ES-I3 (cell line): ENCODE measurements around the gene ZNF789.
"Not testable (repeated sequence)": the region's sequence is repeated elsewhere in the genome, so short reads cannot be mapped to it uniquely, and the experiment has no call there.

Experiments used
- H3K36me3 ChIP-seq: 2 replicates; pipeline ENCODE4 v1.6.1; 2013; ENCODE audit warnings: mild to moderate bottlenecking, low read length, control low read depth, moderate library complexity; ENCODE audit not compliant: insufficient read depth
- H3K4me1 ChIP-seq: 2 replicates; pipeline ENCODE4 v1.6.1; 2013; ENCODE audit warnings: mild to moderate bottlenecking, control low read depth, low read length; ENCODE audit not compliant: insufficient read depth
- H3K9ac ChIP-seq: 2 replicates; pipeline ENCODE4 v1.6.1; 2013; ENCODE audit warnings: low read depth, mild to moderate bottlenecking, low read length, moderate library complexity
- H3K9me3 ChIP-seq: 2 replicates; pipeline ENCODE4 v1.6.1; 2013; ENCODE audit warnings: mild to moderate bottlenecking, low read length, moderate library complexity; ENCODE audit not compliant: control insufficient read depth, insufficient read depth

ZNF789 gene

DNA sequence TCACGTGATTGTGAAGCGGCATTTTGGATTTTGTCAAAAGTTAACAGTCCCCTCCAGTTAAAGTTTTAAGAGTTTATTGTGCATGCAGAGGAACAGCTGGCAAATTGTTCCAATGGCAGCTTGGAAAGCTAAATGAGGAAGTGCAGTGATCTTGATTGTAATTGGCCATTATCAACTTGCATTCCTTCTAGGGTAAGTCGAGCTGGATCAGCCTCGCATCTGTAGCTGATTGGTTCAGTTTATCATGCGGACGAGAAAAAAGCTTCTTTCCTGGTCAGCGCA lies 566 bp downstream of the ZNF789 start:
- Histone ChIP-seq H3K9me3 (no peaks in the 10 kb centered on the region), H3K36me3 (0 out of 2 replicates have a peak, but pooled peaks cover 2% of the 10 kb centered on the region), H3K9ac (peak overlapping the region; percentile 87), H3K4me1 (no peaks in the 10 kb centered on the region)

- H3K9ac ChIP-seq, result no peak overlapping the region
- peaks cover 11% of the 10 kb centered on the region; the same call in 1 of the 2 replicates for H3K36me3 ChIP-seq
- H3K4me1 ChIP-seq, result no peaks in the 10 kb centered on the region
- H3K9me3 ChIP-seq, result no peaks in the 10 kb centered on the region
These were observed 3.4 kb downstream of the ZNF789 start for GRCh38 chr7:99476107-99476506.

DNA sequence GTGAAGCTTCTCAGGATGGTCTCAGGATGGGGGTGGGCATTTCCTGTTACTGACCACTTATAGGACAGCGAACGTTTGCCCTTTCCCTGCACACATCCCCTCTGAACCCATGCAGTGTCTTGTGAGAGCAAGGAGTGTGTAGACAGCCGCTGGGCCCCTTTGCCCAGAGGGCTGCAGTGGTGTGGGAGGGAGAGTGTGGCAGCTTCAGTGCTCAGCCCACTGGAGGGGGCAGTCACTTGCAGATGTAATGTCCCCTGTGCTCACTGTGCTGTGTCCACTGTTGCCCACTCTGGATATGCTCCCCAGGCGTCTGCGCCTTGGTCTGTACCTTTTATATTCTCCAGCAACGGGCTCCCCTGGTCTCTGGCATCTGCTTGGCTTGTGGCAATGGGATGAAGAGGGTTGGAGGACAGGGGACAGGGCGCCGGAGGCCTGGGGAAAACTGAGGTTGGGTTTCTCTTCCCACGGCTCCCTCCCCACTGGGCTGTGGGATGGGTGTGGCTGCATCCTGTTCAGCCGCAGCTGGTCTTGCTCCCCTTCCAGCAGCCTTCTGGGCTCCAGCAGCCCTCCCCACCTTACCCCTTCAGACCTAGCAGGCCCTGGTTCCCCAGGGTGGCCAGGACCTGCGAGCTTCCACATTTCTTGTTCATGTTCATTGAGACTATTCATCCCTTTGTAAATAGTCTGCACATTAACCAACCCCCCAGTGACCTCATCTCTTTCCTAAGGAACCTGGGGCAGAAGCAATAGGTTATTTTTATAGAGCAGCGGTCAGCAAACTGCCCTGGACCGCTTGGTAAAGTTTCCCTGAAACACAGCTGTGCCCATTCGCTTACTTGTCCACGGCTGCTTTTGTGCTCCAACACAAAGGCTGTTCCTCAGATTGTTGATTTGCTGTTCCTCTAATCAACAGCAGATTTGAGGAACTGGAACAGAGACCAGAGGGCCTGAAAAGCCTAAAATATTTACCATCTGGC lies 6.1 kb downstream of the ZNF789 start:
- Histone ChIP-seq H3K9me3 (no peaks in the 10 kb centered on the region), H3K9ac (no peak overlapping the region), H3K36me3 (peaks cover 11% of the 10 kb centered on the region; the same call in 1 of the 2 replicates), H3K4me1 (no peaks in the 10 kb centered on the region)

GRCh38 chr7:99485094-99485493 lies 12.4 kb downstream of the ZNF789 start:
- Histone ChIP-seq H3K9ac (no peak overlapping the region), H3K36me3 (peaks cover 5% of the 10 kb centered on the region; the same call in 1 of the 2 replicates), H3K4me1 (no peaks in the 10 kb centered on the region), H3K9me3 (no peaks in the 10 kb centered on the region)

- H3K9me3 ChIP-seq, result no peaks in the 10 kb centered on the region; the same call in 1 of the 2 replicates
- H3K4me1 ChIP-seq, result no peaks in the 10 kb centered on the region
- no peak overlapping the region for H3K9ac ChIP-seq
- peaks cover 18% of the 10 kb centered on the region; the same call in 1 of the 2 replicates for H3K36me3 ChIP-seq
These were observed 16.5 kb downstream of the ZNF789 start for GRCh38 chr7:99489235-99489634.

DNA sequence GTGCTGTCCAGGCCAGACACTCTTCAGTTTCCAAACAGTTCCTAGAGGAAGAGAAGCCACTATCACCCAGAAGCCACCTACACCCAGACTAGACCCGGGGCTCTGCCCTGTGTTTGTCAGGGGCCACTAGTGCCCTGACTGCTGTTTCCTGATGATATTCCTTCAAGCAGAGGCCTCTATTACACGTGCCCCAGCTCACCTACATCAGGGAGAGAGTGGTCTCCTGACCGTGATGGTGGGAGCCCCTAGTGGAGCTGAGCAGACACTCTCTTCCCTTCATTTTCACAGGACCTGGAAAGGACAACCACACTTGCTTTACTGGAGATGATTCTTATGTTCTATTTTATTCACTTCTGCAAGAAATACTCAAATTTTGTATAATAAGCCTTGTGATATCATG lies 18.2 kb downstream of the ZNF789 start:
- Histone ChIP-seq H3K4me1 (no peaks in the 10 kb centered on the region), H3K9me3 (no peaks in the 10 kb centered on the region; the same call in 1 of the 2 replicates), H3K9ac (no peak overlapping the region), H3K36me3 (peaks cover 21% of the 10 kb centered on the region; the same call in 1 of the 2 replicates)

- Histone ChIP-seq H3K9ac (no peak overlapping the region), H3K4me1 (no peaks in the 10 kb centered on the region), H3K9me3 (no peaks in the 10 kb centered on the region; the same call in 1 of the 2 replicates), H3K36me3 (peaks cover 23% of the 10 kb centered on the region; the same call in 1 of the 2 replicates)
These were observed 21.1 kb downstream of the ZNF789 start for GRCh38 chr7:99493823-99494222.

DNA sequence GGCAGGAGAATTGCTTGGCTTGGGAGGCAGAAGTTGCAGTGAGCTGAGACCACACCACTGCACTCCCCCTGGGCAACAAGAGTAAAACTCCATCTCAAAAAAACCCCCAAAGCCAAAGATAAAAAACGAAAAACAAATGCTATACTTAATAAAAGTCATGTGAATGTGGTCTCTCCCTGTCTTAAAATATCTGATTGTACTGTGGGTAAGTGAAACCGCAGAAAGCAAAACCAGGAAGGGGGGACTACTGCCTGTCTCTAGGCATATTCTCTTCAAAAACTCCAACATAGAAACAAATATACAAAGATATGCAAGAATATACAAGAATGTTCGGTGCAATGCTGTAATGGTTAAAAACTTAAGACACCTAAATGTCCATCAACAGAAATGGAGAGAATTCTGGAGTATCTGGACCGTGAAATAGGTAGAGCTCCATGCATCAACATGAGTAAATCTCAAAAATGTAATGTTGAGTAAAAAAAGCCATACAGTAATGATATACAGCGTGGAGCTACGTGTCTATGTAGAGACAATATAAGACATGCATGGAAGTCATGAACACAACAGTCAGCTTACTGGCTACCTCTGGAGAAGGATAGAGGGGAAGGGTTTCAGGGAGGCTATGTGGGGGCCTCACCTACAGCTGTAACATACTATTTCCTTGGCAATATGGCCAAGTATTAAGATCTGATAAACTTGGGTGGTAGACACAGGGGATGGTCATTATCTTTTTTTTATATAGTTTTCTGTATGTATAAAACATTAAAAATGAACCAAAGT lies 25.3 kb downstream of the ZNF789 start:
- Histone ChIP-seq H3K36me3 (peaks cover 20% of the 10 kb centered on the region; the same call in 1 of the 2 replicates), H3K9ac (peak overlapping the region; percentile 59; the same call in 1 of the 2 replicates), H3K9me3 (no peaks in the 10 kb centered on the region; the same call in 1 of the 2 replicates), H3K4me1 (no peaks in the 10 kb centered on the region)

GRCh38 chr7:99498546-99498944 lies 25.9 kb downstream of the ZNF789 start:
- no peaks in the 10 kb centered on the region; the same call in 1 of the 2 replicates for H3K9me3 ChIP-seq
- H3K4me1 ChIP-seq, result no peaks in the 10 kb centered on the region
- H3K36me3 ChIP-seq, result peaks cover 15% of the 10 kb centered on the region; the same call in 1 of the 2 replicates
- peak overlapping the region; percentile 59 for H3K9ac ChIP-seq

DNA sequence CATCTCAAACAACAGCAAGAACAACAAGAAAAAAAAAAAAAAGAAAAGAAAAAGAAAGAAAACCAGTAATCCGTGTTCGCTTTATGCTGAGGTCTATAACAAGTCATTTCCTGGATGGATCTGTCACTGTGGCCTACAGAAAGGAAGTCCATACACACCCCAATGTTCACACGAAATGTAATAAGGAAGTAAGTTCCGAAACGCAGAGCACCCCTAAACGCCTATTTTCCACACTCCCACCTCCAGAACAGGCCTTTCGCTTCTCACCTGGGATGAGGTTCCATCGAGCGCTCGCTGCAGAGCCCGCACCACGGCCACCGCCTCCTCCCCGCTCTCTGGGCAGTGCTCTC lies 26.7 kb downstream of the ZNF789 start:
- no peaks in the 10 kb centered on the region for H3K4me1 ChIP-seq
- no peaks in the 10 kb centered on the region for H3K9me3 ChIP-seq
- H3K9ac ChIP-seq, result peak overlapping the region; percentile 81
- H3K36me3 ChIP-seq, result peaks cover 7% of the 10 kb centered on the region; the same call in 1 of the 2 replicates

- peak within 1 kb of the TSS; percentile 81 for H3K9ac ChIP-seq
- H3K36me3 ChIP-seq, result peaks cover 5% of the 10 kb centered on the region; the same call in 1 of the 2 replicates
- no peaks in the 10 kb centered on the region for H3K4me1 ChIP-seq
- H3K9me3 ChIP-seq, result no peaks in the 10 kb centered on the region
These were observed 27.3 kb downstream of the ZNF789 start, which contains the start of gene ZNF394 for GRCh38 chr7:99499721-99500636. Gene ZNF394, minus strand, starts transcription at chr7:99500281. Its CDS starts 188 bp downstream, at chr7:99500093.

GRCh38 chr7:99500637-99501009 lies 27.9 kb downstream of the ZNF789 start:
- Histone ChIP-seq H3K9ac (peak overlapping the region; percentile 81; the same call in 1 of the 2 replicates), H3K4me1 (no peaks in the 10 kb centered on the region), H3K36me3 (peaks cover 5% of the 10 kb centered on the region; the same call in 1 of the 2 replicates), H3K9me3 (no peaks in the 10 kb centered on the region)

- H3K4me1 ChIP-seq, H3K36me3 ChIP-seq, H3K9me3 ChIP-seq: not testable (repeated sequence)
- H3K9ac ChIP-seq, result peak overlapping the region; percentile 81; the same call in 1 of the 2 replicates
These were observed 28.5 kb downstream of the ZNF789 start for GRCh38 chr7:99501236-99501635.

GRCh38 chr7:99504281-99504602 lies 31.6 kb downstream of the ZNF789 start:
- Histone ChIP-seq H3K4me1 (no peaks in the 10 kb centered on the region), H3K9ac (peak overlapping the region; percentile 91; the same call in 1 of the 2 replicates), H3K9me3 (no peaks in the 10 kb centered on the region), H3K36me3 (no peaks in the 10 kb centered on the region)
